Right renal cortex interstitium (tissue), 3 donors: ENCODE results near the gene TMEM132D. TPM values are rescaled to one million over a fixed set of nuclear protein-coding genes. Genes with fewer than 3 reads are reported as not detected.

Experiments
- DNase-seq, 3 donors: peaks; one replicate each; pipeline ENCODE4 v3.0.0-alpha.2; 2013; ENCODE audit warnings: low read depth in 3 of 3, low spot score in 2 of 3
- polyA plus RNA-seq, 3 donors: library from polyadenylated mRNA; unstranded; fragments of 120-200 nt; gene quantifications; one replicate each; pipeline ENCODE4 v1.2.1, GENCODE V29; 2013; ENCODE audit not compliant: insufficient read length in 3 of 3

Gene TMEM132D
- polyA plus RNA-seq, 3 donors: 1.1 to 2.6 (median 1.7) TPM

GRCh38 chr12:129483111-129483893 lies 420.5 kb downstream of the TMEM132D start:
- no peak for DNase-seq

- no peak for DNase-seq
Observed at GRCh38 chr12:129481921-129482320, 421.9 kb downstream of the TMEM132D start.

GRCh38 chr12:129470196-129470595 lies 433.6 kb downstream of the TMEM132D start:
- no peak for DNase-seq

GRCh38 chr12:129467726-129468125 lies 436.1 kb downstream of the TMEM132D start:
- no peak for DNase-seq

- no peak for DNase-seq
Observed at GRCh38 chr12:129467289-129467688, 436.5 kb downstream of the TMEM132D start.

- DNase-seq: no peak
Observed at GRCh38 chr12:129466499-129466898, 437.3 kb downstream of the TMEM132D start.

GRCh38 chr12:129459886-129460285 lies 443.9 kb downstream of the TMEM132D start:
- no peak for DNase-seq

GRCh38 chr12:129446696-129447095 lies 457.1 kb downstream of the TMEM132D start:
- DNase-seq: no peak

GRCh38 chr12:129440278-129440677 lies 463.5 kb downstream of the TMEM132D start:
- no peak for DNase-seq

- DNase-seq: no peak
Observed at GRCh38 chr12:129434790-129435189, 469.0 kb downstream of the TMEM132D start.

GRCh38 chr12:129428240-129428936 lies 475.4 kb downstream of the TMEM132D start:
- no peak for DNase-seq

- no peak for DNase-seq
Observed at GRCh38 chr12:129423041-129423580, 480.7 kb downstream of the TMEM132D start.

- no peak for DNase-seq
Observed at GRCh38 chr12:129413295-129413694, 490.5 kb downstream of the TMEM132D start.

- DNase-seq: no peak
Observed at GRCh38 chr12:129409281-129409680, 494.5 kb downstream of the TMEM132D start.

- DNase-seq: no peak
Observed at GRCh38 chr12:129404556-129404955, 499.3 kb downstream of the TMEM132D start.

GRCh38 chr12:129401572-129401971 lies 502.3 kb downstream of the TMEM132D start:
- no peak for DNase-seq

- no peak for DNase-seq
Observed at GRCh38 chr12:129394177-129394825, 509.5 kb downstream of the TMEM132D start.

GRCh38 chr12:129393357-129393937 lies 510.4 kb downstream of the TMEM132D start:
- no peak for DNase-seq

- no peak for DNase-seq
Observed at GRCh38 chr12:129385637-129385990, 518.2 kb downstream of the TMEM132D start.

- no peak for DNase-seq
Observed at GRCh38 chr12:129383956-129384355, 519.9 kb downstream of the TMEM132D start.

- no peak for DNase-seq
Observed at GRCh38 chr12:129381715-129382114, 522.1 kb downstream of the TMEM132D start.
